HG03066 (cell line): ENCODE data around the gene PSAT1.
"Not testable (repeated sequence)": the region's sequence is repeated elsewhere in the genome, so short reads cannot be mapped to it uniquely, and the experiment has no call there.

Experiments used
- ATAC-seq: cut with Tn5 transposase; IDR thresholded peaks from one replicate; pipeline ENCODE4 v1.9.1; 2021; ENCODE audit warnings: low read depth; ENCODE audit not compliant: unreplicated experiment

Gene PSAT1

GRCh38 chr9:78296893-78297671, at the start of gene PSAT1:
PSAT1 (plus strand) TSS chr9:78297125; CDS start chr9:78297211, 86 bp downstream.
- ATAC-seq = peak; percentile 96

DNA sequence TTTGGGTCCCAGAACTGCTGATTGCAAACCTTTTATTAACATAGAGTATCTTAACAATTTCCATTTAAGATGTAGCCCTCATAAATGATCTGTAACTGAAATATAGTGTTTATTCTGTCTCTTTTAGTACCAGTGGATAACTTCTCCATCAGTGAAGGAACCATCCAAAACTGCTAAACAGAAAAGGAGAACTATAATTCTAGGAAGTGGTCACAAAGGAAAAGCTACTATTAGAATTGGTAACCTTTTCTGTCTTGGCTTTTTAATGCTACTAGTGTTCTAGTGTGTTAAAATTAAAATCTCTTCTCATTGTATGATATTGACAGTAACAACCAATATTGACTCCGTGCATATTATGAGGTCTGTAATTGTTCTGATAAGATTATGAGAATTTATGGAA, 48.3 kb upstream of the PSAT1 start:
- no peak for ATAC-seq

- no peak for ATAC-seq
Observed at GRCh38 chr9:78249542-78249941, 47.4 kb upstream of the PSAT1 start.

- ATAC-seq = no peak
Observed at GRCh38 chr9:78252616-78253015, 44.3 kb upstream of the PSAT1 start.

GRCh38 chr9:78253285-78253684, 43.6 kb upstream of the PSAT1 start:
- ATAC-seq = no peak

- no peak for ATAC-seq
Observed at GRCh38 chr9:78261403-78262001, 35.4 kb upstream of the PSAT1 start.

DNA sequence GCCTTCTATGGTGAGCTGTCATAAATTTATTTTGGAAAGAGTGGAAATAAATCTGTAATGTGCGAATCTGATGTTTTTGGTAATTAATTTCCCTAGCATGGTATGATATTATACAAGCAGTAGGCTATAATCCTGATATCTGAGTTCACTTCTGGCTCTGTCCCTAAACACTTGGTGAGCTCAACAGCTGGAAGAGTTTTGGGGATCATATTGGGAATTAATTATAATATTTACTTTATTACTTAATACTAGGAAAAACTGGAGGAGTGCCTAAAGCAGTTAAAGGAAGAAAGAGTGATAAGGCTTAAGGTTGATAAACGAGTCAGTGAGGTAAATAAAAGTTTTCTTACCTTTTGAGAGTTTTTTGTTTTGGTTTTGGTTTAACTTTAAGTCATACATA, 34.3 kb upstream of the PSAT1 start:
- no peak for ATAC-seq

- ATAC-seq = no peak
Observed at GRCh38 chr9:78267889-78268288, 29.0 kb upstream of the PSAT1 start.

- no peak for ATAC-seq
Observed at GRCh38 chr9:78269784-78270183, 27.1 kb upstream of the PSAT1 start.

DNA sequence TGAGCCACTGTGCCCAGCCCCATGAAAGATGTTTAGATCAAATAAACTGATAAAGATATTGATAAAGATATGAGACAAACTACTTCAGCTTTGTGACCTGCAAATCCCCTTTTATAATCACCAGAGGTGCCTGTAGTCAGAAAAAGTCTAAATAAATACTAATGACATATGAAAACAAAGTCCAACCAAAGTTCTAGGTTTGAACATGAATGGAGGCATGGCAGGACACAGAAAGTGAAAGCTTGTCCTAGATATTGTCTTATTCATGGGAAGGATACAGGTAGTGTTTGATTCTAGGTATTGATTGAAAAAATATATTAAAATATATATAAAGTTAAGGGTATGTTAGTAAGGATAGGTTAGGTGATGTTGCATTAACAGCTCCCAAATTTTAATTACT, 24.6 kb upstream of the PSAT1 start:
- ATAC-seq = no peak

DNA sequence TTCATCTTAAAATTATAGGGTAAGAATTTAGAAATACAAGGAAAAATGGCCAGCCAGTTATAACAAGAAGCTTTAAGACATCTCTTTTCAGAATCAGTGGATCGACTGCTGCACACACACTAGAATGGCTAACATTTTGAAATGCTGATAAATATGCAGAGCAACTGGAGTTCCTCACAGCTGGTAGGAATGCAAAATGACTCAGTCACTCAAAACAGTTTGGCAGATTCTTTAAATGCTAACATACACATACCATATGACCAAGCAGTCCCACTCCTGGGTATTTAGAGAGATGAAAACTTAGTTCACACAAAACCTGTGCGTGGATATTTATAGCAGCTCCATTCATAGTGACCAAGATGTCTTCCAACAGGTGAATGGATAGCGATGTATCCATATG, 23.2 kb upstream of the PSAT1 start:
- ATAC-seq = no peak

DNA sequence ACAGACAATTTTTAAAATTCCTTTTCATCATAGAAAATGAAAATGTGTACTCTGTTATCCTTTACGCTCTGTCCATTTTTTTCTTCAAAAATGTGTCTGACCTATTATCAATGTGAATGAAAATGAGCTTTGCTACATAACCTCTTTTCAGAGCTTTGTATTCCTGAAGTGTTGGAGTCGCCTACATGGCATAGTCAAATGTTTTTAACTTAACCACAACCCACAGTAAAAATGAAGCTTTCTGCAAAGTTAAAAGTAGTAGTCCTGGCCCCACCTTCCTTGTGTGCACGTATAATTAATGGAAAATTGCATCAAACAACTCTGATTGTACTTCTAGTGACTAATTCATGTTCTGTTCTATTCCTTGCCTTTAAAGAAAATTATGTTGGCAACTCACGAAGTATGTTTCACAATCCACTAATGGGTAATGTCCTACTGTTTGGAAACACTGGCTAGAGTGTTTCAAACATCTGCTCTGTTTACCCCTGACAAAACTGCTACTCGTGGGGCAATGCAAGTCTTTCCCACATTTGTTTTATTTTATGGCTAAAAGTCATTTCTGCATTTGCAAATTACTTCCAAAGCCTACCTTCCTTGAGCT, 18.6 kb upstream of the PSAT1 start:
- no peak for ATAC-seq

- no peak for ATAC-seq
Observed at GRCh38 chr9:78278801-78279200, 18.1 kb upstream of the PSAT1 start.

DNA sequence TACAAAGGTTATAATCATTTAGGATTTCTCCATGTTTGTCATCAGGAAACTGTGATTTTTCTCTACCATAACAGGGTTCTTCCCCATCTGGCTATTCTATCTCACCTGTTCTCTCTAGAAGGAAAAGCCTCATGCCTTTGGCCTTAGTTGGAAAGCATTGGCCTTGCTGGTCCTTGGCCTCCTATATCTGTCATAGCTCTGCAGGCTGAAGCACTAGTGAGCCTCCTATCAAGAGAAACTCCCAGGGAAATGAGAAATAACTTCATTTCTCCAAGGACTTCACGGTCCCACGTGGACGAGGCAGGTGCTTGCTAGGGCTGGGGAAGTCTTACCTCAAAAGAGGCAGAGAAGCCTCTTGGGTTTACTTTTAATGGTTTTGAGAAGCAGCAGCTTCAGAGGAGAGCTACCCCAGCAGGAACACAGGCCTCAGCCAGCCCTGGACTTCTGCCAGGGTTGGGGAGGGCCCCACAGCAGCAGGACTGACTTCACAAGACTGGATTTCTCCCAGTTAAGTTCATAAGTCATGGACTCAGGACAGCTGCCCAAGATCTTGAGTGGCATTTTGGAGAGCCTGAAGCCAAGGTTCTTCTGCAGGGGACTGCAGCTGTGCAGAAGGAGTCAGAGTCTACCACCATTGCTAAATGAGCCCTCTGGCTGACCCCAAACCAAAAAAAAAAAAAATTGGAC, 15.8 kb upstream of the PSAT1 start:
- ATAC-seq = no peak

- ATAC-seq = not testable (repeated sequence)
Observed at GRCh38 chr9:78284181-78284580, 12.7 kb upstream of the PSAT1 start.

DNA sequence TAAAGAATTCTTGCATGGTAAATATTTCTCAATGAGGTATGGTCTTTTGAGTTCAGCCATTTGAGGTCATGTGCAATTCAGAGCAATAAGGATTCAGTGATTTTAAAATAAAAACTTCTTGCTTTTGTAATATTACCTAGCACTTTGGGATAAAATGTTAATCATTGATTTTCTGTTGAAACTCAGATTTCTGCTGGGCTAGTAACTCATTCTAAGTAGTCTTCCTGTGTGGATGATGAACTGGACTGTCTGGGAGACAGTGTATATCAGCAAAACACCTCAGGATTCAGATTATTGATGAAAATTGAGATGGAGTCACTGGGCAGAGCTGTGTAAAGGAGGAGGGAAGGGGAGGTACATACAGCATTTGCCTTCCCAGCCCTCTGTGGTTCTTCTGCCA, 10.8 kb upstream of the PSAT1 start:
- ATAC-seq = no peak

DNA sequence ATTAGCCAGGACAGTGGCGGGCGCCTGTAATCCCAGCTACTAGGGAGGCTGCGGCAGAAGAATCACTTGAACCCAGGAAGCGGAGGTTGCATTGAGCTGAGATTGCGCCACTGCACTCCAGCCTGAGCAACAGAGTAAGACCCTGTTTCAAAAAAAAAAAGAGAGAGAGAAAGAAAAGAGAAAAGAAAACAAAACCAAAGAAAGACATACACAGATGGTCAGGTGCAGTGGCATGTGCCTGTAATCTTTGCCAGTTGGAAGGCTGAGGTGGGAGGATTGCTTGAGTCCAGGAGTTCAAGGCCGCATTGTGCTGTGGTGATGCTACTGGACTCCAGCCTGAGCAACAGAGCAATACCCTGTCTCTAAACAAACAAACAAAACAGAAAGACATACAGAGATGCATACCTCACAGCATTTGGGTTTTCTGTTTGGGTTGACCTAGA, 10.0 kb upstream of the PSAT1 start:
- no peak for ATAC-seq

DNA sequence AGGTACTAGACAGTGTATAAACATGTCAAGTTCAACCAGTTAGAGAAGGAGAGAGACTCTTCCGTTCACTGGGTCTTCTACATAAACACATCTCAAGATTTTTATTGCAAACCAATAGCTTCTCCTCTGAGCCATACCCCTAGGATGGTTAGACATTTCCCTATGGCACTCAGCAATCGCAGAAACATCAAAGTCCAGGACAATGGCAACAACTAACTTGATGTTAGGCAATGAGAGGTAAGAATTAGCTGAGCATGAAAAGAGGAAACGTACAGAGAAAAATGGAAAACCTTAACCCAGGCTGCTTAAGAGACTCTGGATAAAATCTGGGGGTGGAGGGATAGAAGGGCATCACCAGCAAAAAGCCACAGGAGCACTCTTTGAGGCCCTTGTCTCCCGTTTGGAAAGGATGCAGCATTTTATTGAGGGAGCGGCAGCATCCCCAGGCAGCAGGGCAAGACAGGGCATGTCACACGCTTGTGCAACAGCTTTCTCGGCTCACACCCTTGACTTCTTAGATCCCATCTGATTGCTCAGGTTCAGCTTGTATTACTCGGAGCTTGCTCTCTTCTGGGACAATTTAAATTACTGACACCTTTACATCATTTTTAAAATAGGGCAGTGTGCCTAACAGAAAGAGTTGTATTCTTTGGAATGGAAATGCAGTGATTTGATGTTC, 8.6 kb upstream of the PSAT1 start:
- no peak for ATAC-seq

DNA sequence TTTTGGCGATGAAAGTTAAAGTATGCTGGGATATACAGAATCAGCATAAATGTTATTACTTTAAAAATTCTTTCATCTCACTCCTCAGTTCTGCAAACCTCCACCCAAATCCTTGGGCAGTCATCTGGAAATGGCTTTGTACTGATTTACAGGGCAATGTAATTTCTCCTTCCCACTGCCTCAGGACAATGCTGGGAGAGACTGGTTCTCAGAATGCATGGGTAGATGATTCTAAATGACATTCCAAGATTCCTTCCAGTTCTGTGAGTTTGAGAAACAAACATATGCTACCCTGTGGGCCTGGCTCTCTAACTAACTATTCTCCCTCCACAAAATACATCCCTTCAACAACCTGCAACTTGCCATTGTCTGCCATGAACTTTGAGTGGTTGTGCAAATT, 7.5 kb upstream of the PSAT1 start:
- ATAC-seq = no peak

GRCh38 chr9:78291240-78291925, 5.5 kb upstream of the PSAT1 start:
- no peak for ATAC-seq
